HCT116 (cell line): ENCODE measurements around the gene NAA50. TPM values are rescaled to one million over a fixed set of nuclear protein-coding genes. Genes with fewer than 3 reads are reported as not detected.

ENCODE experiments used
- ATAC-seq: fragments of 200-7000 bp; cut with Tn5 transposase; 2 replicates; pipeline ENCODE4 v1.9.1; 2020; ENCODE audit warnings: mild to moderate bottlenecking, moderate library complexity
- BruUV-seq: library from RNA; stranded (reverse); fragments of 400-500 nt; replicated peaks from 2 replicates; lab custom pipeline; 2021; lab: Mats Ljungman, UMichigan
- CTCF ChIA-PET: fragments of 300-600 bp; sonication (Branson Sonifier 250); formaldehyde crosslinking; loops from one replicate; lab custom pipeline; 2021; ENCODE audit warnings: antibody characterized with exemption; lab: Charles Lee
- POLR2A ChIA-PET: fragments of 300-600, 350-600 bp; sonication (Branson Sonifier 250); formaldehyde crosslinking; loops from one replicate; lab custom pipeline; 2021; ENCODE audit warnings: antibody characterized with exemption; lab: Charles Lee
- RAD21 ChIA-PET, 2 experiments: fragments of 300-600 bp; sonication (Branson Sonifier 250); formaldehyde crosslinking; loops; one replicate each; lab custom pipeline; 2023; ENCODE audit warnings: low total read pairs in 2 of 2; ENCODE audit not compliant: uncharacterized antibody in 2 of 2, unreplicated experiment in 2 of 2, low non-redundant PET in 1 of 2; lab: Charles Lee
- DNase-seq: peaks from one replicate; pipeline ENCODE4 v3.0.0-alpha.2; 2010; ENCODE audit warnings: low read depth, low spot score
- H2AFZ ChIP-seq: fragments of 200-600 bp; shearing (Covaris generic), sonication (generic); 2 replicates; pipeline ENCODE4 v1.6.1; 2017; ENCODE audit warnings: low read depth, mixed run types, mixed read lengths, antibody characterized with exemption, low read length; ENCODE audit not compliant: poor library complexity, severe bottlenecking
- H3K27ac ChIP-seq: 2 replicates; pipeline ENCODE4 v1.5.1; 2012; ENCODE audit warnings: low read depth, low read length
- H3K27me3 ChIP-seq: fragments of 200-600 bp; sonication (generic); 2 replicates; pipeline ENCODE4 v1.6.1; 2016; ENCODE audit warnings: mixed run types, low read length, mixed read lengths; ENCODE audit not compliant: insufficient read depth
- H3K36me3 ChIP-seq, 2 experiments: fragments of 200-500 bp in 1 of 2; fragments of 200-600 bp in 1 of 2; sonication (Bioruptor generic) in 1 of 2; sonication (generic) in 1 of 2; 2 replicates each; pipeline versions ENCODE4 v1.5.1 to v1.6.1; 2014 to 2016; ENCODE audit warnings: low read length in 2 of 2, inconsistent platforms in 1 of 2, mixed read lengths in 1 of 2, mixed run types in 1 of 2; ENCODE audit not compliant: insufficient read depth in 2 of 2, control insufficient read depth in 1 of 2
- H3K4me1 ChIP-seq, 2 experiments: fragments of 200-600 bp in 1 of 2; sonication (generic) in 1 of 2; 2 replicates each; pipeline versions ENCODE4 v1.5.1 to v1.6.1; 2012 to 2017; ENCODE audit warnings: low read length in 2 of 2, inconsistent platforms in 1 of 2, mild to moderate bottlenecking in 1 of 2, mixed read lengths in 1 of 2, mixed run types in 1 of 2, moderate library complexity in 1 of 2; ENCODE audit not compliant: insufficient read depth in 2 of 2, control insufficient read depth in 1 of 2
- H3K4me2 ChIP-seq: fragments of 200-600 bp; sonication (generic); 2 replicates; pipeline ENCODE4 v1.6.1; 2017; ENCODE audit warnings: mixed run types, low read length, mixed read lengths
- H3K4me3 ChIP-seq, 2 experiments: fragments of 200-600 bp in 1 of 2; sonication (generic) in 1 of 2; replicated peaks in 1 of 2; 2 replicates each; pipeline ENCODE4 v1.5.1; 2011 to 2016; ENCODE audit warnings: low read length in 2 of 2, control low read depth in 1 of 2, low read depth in 1 of 2, mild to moderate bottlenecking in 1 of 2, mixed read lengths in 1 of 2, mixed run types in 1 of 2
- H3K79me2 ChIP-seq: fragments of 200-600 bp; sonication (generic); 2 replicates; pipeline ENCODE4 v1.6.1; 2017; ENCODE audit warnings: mild to moderate bottlenecking, mixed run types, low read length, moderate library complexity, mixed read lengths; ENCODE audit not compliant: insufficient read depth
- H3K9ac ChIP-seq: fragments of 200-600 bp; sonication (generic); 2 replicates; pipeline ENCODE4 v1.6.1; 2016; ENCODE audit warnings: low read length, mixed read lengths
- H3K9me2 ChIP-seq: fragments of 200-600 bp; sonication (generic), shearing (Covaris generic); 2 replicates; pipeline ENCODE4 v1.6.1; 2017; ENCODE audit warnings: mixed run types, mild to moderate bottlenecking, moderate library complexity; ENCODE audit not compliant: insufficient read depth
- H3K9me3 ChIP-seq, 2 experiments: fragments of 200-500 bp in 1 of 2; fragments of 200-600 bp in 1 of 2; sonication (Bioruptor generic) in 1 of 2; sonication (generic) in 1 of 2; 2 replicates each; pipeline ENCODE4 v1.6.1; 2014 to 2017; ENCODE audit warnings: low read length in 2 of 2, mixed read lengths in 2 of 2, inconsistent platforms in 1 of 2, low read depth in 1 of 2, mild to moderate bottlenecking in 1 of 2, mixed run types in 1 of 2, moderate library complexity in 1 of 2; ENCODE audit not compliant: control insufficient read depth in 1 of 2, insufficient read depth in 1 of 2
- H4K20me1 ChIP-seq: fragments of 200-600 bp; sonication (generic), shearing (Covaris generic); 2 replicates; pipeline ENCODE4 v1.6.1; 2017; ENCODE audit warnings: mixed run types, mild to moderate bottlenecking, moderate library complexity; ENCODE audit not compliant: insufficient read depth
- CBX3 ChIP-seq: IDR thresholded peaks from 2 replicates; pipeline ENCODE4 v1.6.1; 2012; ENCODE audit warnings: low read depth
- EGR1 ChIP-seq: IDR thresholded peaks from 2 replicates; pipeline ENCODE4 v1.6.1; 2012; ENCODE audit warnings: low read depth
- ELF1 ChIP-seq: IDR thresholded peaks from 2 replicates; pipeline ENCODE4 v1.6.1; 2012; ENCODE audit warnings: low read depth, borderline replicate concordance
- EZH2 ChIP-seq: fragments of 200-600 bp; sonication (generic); IDR thresholded peaks from 2 replicates; pipeline ENCODE4 v1.6.1; 2017; ENCODE audit warnings: antibody characterized with exemption, mixed run types
- EZH2phosphoT487 ChIP-seq: fragments of 200-600 bp; IDR thresholded peaks from 2 replicates; pipeline ENCODE4 v1.6.1; 2018; ENCODE audit warnings: antibody characterized with exemption, borderline replicate concordance
- POLR2A ChIP-seq: IDR thresholded peaks from 2 replicates; pipeline ENCODE4 v1.7.0; 2011; ENCODE audit warnings: borderline replicate concordance; ENCODE audit not compliant: insufficient read depth, insufficient read length; ENCODE audit errors: extremely low read depth
- RAD21 ChIP-seq: IDR thresholded peaks from 2 replicates; pipeline ENCODE4 v1.6.1; 2012; ENCODE audit warnings: low read depth, mild to moderate bottlenecking
- SP1 ChIP-seq: IDR thresholded peaks from 2 replicates; pipeline ENCODE4 v1.6.1; 2012; ENCODE audit warnings: low read depth
- TCF7L2 ChIP-seq: IDR thresholded peaks from 2 replicates; pipeline ENCODE4 v1.7.0; 2011; ENCODE audit warnings: borderline replicate concordance, inconsistent platforms; ENCODE audit not compliant: insufficient read depth, insufficient read length; ENCODE audit errors: extremely low read depth
- ZFX ChIP-seq: fragments of 450-650 bp; IDR thresholded peaks from 2 replicates; pipeline ENCODE4 v1.6.1; 2017
- intact Hi-C: fragments of 100-400 bp; cut with micrococcal nuclease; formaldehyde crosslinking; loops from 2 replicates; pipeline ENCODE4 v1.10.0; 2022
- total RNA-seq: library from RNA; stranded (reverse); gene quantifications from one replicate; pipeline ENCODE4 v1.2.1, GENCODE V29; 2021; ENCODE audit not compliant: unreplicated experiment
- TF ChIP-seq, protein P1 (sequence below): IDR thresholded peaks from 2 replicates; pipeline ENCODE4 v1.6.1; 2012; ENCODE audit warnings: low read depth
- TF ChIP-seq, protein P2 (sequence below): IDR thresholded peaks from 2 replicates; pipeline ENCODE4 v1.6.1; 2011; ENCODE audit warnings: mild to moderate bottlenecking, low read length, moderate library complexity; ENCODE audit not compliant: insufficient replicate concordance; ENCODE audit errors: extremely low read depth

The NAA50 gene
- total RNA-seq, 1 experiment from 2014 or later: 233 TPM

DNA sequence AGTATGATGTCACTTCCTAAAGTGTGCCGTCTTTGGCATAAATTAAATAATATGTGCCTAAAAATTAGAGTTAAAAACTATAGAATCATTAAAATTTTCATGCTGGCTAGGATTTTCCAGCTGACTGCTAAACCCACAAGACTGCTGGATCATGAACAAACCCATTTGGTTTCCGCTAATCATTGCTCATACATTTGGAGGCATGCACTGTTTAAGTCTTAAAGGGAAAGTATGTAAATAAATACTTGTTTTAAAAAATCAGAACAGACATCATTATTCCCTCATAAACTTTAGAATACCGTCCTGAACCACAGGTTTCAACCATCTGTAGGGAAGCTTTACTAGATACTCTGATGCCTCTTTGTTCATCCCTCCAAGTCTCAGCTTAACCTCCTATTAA lies 27.3 kb upstream of the NAA50 start:
- Histone ChIP-seq H4K20me1 (no peaks in the 10 kb centered on the region), H3K4me3 (no peak overlapping the region), H3K27me3 (no peaks in the 10 kb centered on the region), H3K9ac (no peak overlapping the region), H3K9me3 (no peaks in the 10 kb centered on the region), H3K27ac (no peak overlapping the region), H3K4me1 (peaks cover 7 to 15% of the 10 kb centered on the region in 2 experiments), H3K9me2 (no peaks in the 10 kb centered on the region), H3K36me3 (no peaks in the 10 kb centered on the region), H2AFZ (no peak overlapping the region), H3K4me2 (no peak overlapping the region)
- intact Hi-C loops: no loop called here
- ChIA-PET POLR2A (no interaction called here), CTCF (no interaction called here), RAD21 (no interaction called here)
- no peak for DNase-seq
- BruUV-seq: no TSS peak
- TF ChIP-seq ELF1: no peak
- no peak for TF ChIP-seq TCF7L2
- no peak for TF ChIP-seq EZH2phosphoT487
- TF ChIP-seq, protein P1, sequence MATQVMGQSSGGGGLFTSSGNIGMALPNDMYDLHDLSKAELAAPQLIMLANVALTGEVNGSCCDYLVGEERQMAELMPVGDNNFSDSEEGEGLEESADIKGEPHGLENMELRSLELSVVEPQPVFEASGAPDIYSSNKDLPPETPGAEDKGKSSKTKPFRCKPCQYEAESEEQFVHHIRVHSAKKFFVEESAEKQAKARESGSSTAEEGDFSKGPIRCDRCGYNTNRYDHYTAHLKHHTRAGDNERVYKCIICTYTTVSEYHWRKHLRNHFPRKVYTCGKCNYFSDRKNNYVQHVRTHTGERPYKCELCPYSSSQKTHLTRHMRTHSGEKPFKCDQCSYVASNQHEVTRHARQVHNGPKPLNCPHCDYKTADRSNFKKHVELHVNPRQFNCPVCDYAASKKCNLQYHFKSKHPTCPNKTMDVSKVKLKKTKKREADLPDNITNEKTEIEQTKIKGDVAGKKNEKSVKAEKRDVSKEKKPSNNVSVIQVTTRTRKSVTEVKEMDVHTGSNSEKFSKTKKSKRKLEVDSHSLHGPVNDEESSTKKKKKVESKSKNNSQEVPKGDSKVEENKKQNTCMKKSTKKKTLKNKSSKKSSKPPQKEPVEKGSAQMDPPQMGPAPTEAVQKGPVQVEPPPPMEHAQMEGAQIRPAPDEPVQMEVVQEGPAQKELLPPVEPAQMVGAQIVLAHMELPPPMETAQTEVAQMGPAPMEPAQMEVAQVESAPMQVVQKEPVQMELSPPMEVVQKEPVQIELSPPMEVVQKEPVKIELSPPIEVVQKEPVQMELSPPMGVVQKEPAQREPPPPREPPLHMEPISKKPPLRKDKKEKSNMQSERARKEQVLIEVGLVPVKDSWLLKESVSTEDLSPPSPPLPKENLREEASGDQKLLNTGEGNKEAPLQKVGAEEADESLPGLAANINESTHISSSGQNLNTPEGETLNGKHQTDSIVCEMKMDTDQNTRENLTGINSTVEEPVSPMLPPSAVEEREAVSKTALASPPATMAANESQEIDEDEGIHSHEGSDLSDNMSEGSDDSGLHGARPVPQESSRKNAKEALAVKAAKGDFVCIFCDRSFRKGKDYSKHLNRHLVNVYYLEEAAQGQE: no peak
- TF ChIP-seq, protein P2, sequence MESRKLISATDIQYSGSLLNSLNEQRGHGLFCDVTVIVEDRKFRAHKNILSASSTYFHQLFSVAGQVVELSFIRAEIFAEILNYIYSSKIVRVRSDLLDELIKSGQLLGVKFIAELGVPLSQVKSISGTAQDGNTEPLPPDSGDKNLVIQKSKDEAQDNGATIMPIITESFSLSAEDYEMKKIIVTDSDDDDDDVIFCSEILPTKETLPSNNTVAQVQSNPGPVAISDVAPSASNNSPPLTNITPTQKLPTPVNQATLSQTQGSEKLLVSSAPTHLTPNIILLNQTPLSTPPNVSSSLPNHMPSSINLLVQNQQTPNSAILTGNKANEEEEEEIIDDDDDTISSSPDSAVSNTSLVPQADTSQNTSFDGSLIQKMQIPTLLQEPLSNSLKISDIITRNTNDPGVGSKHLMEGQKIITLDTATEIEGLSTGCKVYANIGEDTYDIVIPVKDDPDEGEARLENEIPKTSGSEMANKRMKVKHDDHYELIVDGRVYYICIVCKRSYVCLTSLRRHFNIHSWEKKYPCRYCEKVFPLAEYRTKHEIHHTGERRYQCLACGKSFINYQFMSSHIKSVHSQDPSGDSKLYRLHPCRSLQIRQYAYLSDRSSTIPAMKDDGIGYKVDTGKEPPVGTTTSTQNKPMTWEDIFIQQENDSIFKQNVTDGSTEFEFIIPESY: no peak
- TF ChIP-seq POLR2A: no peak
- no peak for TF ChIP-seq SP1
- TF ChIP-seq ZFX: no peak
- TF ChIP-seq EZH2: no peak
- TF ChIP-seq CBX3: no peak
- TF ChIP-seq RAD21: no peak
- no peak for TF ChIP-seq EGR1
- TF ChIP-seq, all 23 proteins: peak for 0
- no peaks in the 10 kb centered on the region for H3K79me2 ChIP-seq
- no peak for ATAC-seq
